Activated B cell treated with CpG ODN at 0.5 μM for 24 hours (primary cell): Measurements from ENCODE around the gene MYH7. TPM values are rescaled to one million over a fixed set of nuclear protein-coding genes. Genes with fewer than 3 reads are reported as not detected.

Source experiments
- ATAC-seq: fragments of 200-7000 bp; cut with Tn5 transposase; one replicate; pipeline ENCODE4 v1.10.0; 2021; ENCODE audit warnings: low read depth, mild to moderate bottlenecking, moderate library complexity
- CTCF ChIA-PET: fragments of 350-600 bp; sonication (Branson Sonifier 250); formaldehyde crosslinking; loops from one replicate; lab custom pipeline; 2021; ENCODE audit warnings: antibody characterized with exemption; lab: Charles Lee
- POLR2A ChIA-PET: fragments of 350-600 bp; sonication (Branson Sonifier 250); formaldehyde crosslinking; loops from one replicate; lab custom pipeline; 2021; ENCODE audit warnings: antibody characterized with exemption; lab: Charles Lee
- DNase-seq: peaks from one replicate; pipeline ENCODE4 v3.0.0; 2022
- H3K27ac Mint-ChIP-seq: one replicate; pipeline ENCODE4 v1.8.0; 2020; ENCODE audit warnings: mixed read lengths
- H3K27me3 Mint-ChIP-seq: one replicate; pipeline ENCODE4 v1.8.0; 2021; ENCODE audit warnings: mixed read lengths
- H3K36me3 Mint-ChIP-seq: one replicate; pipeline ENCODE4 v1.8.0; 2021; ENCODE audit warnings: low read depth, mixed read lengths
- H3K4me1 Mint-ChIP-seq: one replicate; pipeline ENCODE4 v1.8.0; 2021; ENCODE audit warnings: mixed read lengths
- H3K4me3 Mint-ChIP-seq: one replicate; pipeline ENCODE4 v1.8.0; 2020; ENCODE audit warnings: mild to moderate bottlenecking, mixed read lengths
- H3K9me3 Mint-ChIP-seq: one replicate; pipeline ENCODE4 v1.8.0; 2020; ENCODE audit warnings: mixed read lengths
- intact Hi-C: fragments of 100-400 bp; cut with micrococcal nuclease; formaldehyde crosslinking; loops from one replicate; pipeline ENCODE4 v1.15.1; 2024
- total RNA-seq: library from RNA; stranded (reverse); gene quantifications from 2 replicates; pipeline ENCODE4 v1.2.3, GENCODE V29; 2022
- TF ChIP-seq, protein P1 (sequence below): fragments of 200-600 bp; IDR thresholded peaks from one replicate; pipeline ENCODE4 v1.8.0; 2022; ENCODE audit warnings: antibody characterized with exemption, mild to moderate bottlenecking

MYH7 gene
- total RNA-seq = not detected in 2 replicates

- Mint-ChIP-seq H3K4me1 (no peaks in the 10 kb centered on the region), H3K9me3 (no peaks in the 10 kb centered on the region), H3K4me3 (no peak within 1 kb of the TSS), H3K27ac (no peak within 1 kb of the TSS), H3K27me3 (peaks cover 31% of the 10 kb centered on the region), H3K36me3 (no peaks in the 10 kb centered on the region)
- TF ChIP-seq, protein P1, sequence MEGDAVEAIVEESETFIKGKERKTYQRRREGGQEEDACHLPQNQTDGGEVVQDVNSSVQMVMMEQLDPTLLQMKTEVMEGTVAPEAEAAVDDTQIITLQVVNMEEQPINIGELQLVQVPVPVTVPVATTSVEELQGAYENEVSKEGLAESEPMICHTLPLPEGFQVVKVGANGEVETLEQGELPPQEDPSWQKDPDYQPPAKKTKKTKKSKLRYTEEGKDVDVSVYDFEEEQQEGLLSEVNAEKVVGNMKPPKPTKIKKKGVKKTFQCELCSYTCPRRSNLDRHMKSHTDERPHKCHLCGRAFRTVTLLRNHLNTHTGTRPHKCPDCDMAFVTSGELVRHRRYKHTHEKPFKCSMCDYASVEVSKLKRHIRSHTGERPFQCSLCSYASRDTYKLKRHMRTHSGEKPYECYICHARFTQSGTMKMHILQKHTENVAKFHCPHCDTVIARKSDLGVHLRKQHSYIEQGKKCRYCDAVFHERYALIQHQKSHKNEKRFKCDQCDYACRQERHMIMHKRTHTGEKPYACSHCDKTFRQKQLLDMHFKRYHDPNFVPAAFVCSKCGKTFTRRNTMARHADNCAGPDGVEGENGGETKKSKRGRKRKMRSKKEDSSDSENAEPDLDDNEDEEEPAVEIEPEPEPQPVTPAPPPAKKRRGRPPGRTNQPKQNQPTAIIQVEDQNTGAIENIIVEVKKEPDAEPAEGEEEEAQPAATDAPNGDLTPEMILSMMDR = no peak
- CTCF ChIA-PET = no interaction called here
- ATAC-seq (no peak), DNase-seq (no peak)
- intact Hi-C loops = no loop called here
- POLR2A ChIA-PET = no interaction called here
Observed at GRCh38 chr14:23435543-23436326, at the start of gene MYH7. TSS of gene MYH7 (minus strand) at chr14:23435660. CDS start at chr14:23433732, 1,928 bp downstream.

- ChIA-PET CTCF (interaction anchor here (11.0 kb wide), 1 partner anchor 77 kb away, joined by 128 read pairs; no protein-coding TSS in a partner anchor), POLR2A (no interaction called here)
- no peak for ATAC-seq
- TF ChIP-seq, protein P1 = no peak
- Mint-ChIP-seq H3K36me3 (peaks cover 56% of the 10 kb centered on the region), H3K27me3 (no peaks in the 10 kb centered on the region), H3K27ac (no peak overlapping the region), H3K4me1 (peaks cover 1% of the 10 kb centered on the region), H3K9me3 (no peaks in the 10 kb centered on the region), H3K4me3 (no peak overlapping the region)
- no peak for DNase-seq
- intact Hi-C loops = no loop called here
Observed at GRCh38 chr14:23483236-23483854, 47.9 kb upstream of the MYH7 start.

- Mint-ChIP-seq H3K4me3 (no peak overlapping the region), H3K36me3 (peaks cover 56% of the 10 kb centered on the region), H3K4me1 (peaks cover 2% of the 10 kb centered on the region), H3K27me3 (no peaks in the 10 kb centered on the region), H3K9me3 (no peaks in the 10 kb centered on the region), H3K27ac (no peak overlapping the region)
- no peak for DNase-seq
- ATAC-seq = no peak
- TF ChIP-seq, protein P1 = no peak
- POLR2A ChIA-PET = no interaction called here
- CTCF ChIA-PET = interaction anchor here (11.0 kb wide), 1 partner anchor 77 kb away, joined by 128 read pairs; no protein-coding TSS in a partner anchor
- intact Hi-C loops = no loop called here
Observed at GRCh38 chr14:23482823-23483148, 47.3 kb upstream of the MYH7 start.

DNA sequence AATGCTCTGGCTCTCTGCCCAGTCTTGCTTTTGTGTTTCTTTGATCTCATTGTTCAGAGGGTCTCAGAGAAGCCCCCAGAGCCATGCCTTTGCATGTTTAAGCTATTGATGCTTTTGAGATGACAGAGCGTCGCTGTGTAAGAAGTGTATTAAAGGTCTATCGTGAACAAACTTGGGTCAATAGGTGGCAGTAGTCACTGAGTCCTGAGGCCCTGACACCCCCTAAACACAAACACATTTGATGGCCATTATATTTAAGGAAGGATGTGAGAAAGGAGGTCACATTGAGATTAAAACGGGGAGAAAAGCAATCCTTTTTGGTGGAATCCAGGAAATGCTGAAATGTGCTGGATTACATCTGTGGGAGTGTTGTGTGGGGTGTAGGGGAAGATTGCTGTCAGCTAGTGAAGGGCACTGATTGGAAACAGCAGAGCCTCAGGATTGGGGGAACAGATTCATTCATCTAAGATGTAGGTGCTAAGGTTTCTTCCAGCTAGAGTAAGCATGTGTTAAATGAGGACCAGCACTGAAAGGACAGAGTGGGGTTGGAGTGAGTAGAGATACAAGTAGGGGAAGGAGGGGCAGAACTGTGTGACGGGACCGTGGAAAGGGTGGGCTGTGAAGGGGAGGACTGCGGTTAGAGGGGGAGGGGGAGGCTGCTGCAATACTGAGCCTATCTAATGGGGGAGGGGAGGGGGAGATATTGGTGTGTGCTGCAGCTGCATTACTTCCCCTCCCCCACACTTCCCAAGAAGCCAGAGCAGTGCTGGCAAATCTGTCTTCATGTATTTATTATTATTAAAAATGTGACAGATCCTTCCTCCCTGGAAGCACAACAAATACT, 46.7 kb upstream of the MYH7 start:
- Mint-ChIP-seq H3K9me3 (no peaks in the 10 kb centered on the region), H3K27me3 (no peaks in the 10 kb centered on the region), H3K27ac (no peak overlapping the region), H3K36me3 (peaks cover 59% of the 10 kb centered on the region), H3K4me1 (peaks cover 2% of the 10 kb centered on the region), H3K4me3 (no peak overlapping the region)
- ATAC-seq (no peak), DNase-seq (no peak)
- TF ChIP-seq, protein P1 = no peak
- POLR2A ChIA-PET = no interaction called here
- CTCF ChIA-PET = interaction anchor here (11.0 kb wide), 1 partner anchor 78 kb away, joined by 128 read pairs; no protein-coding TSS in a partner anchor
- intact Hi-C loops = no loop called here
